Adrenal gland (tissue), 12 donors: Measurements from ENCODE around the gene PLA2G2C. TPM values are rescaled to one million over a fixed set of nuclear protein-coding genes. Genes with fewer than 3 reads are reported as not detected.
A peak's percentile ranks its signal among the peaks of the same experiment; 100 is the strongest.

Source experiments
- DNase-seq, 7 donors: peaks; one replicate each; pipeline ENCODE4 v3.0.0-alpha.2; 2019 to 2020
- H3K27ac ChIP-seq, 5 donors: fragments of 200-600 bp; sonication (generic) in 4 of 5; 1 replicate in 3 of 5; 2 replicates in 2 of 5; pipeline versions ENCODE4 v1.5.1 to v1.8.0; 2016 to 2020; ENCODE audit warnings: mild to moderate bottlenecking in 1 of 5
- H3K27me3 ChIP-seq: fragments of 200-600 bp; 2 replicates; pipeline ENCODE4 v1.8.0; 2021
- H3K36me3 ChIP-seq, 2 donors: fragments of 200-600 bp; replicated peaks in 1 of 2; 1 replicate in 1 of 2; 2 replicates in 1 of 2; pipeline versions ENCODE4 v1.5.1 to v1.8.0; 2018 to 2022
- H3K4me1 ChIP-seq, 2 donors: fragments of 200-600 bp; replicated peaks in 1 of 2; 1 replicate in 1 of 2; 2 replicates in 1 of 2; pipeline versions ENCODE4 v1.5.1 to v1.8.0; 2018 to 2021
- H3K4me3 ChIP-seq, 4 donors: fragments of 200-600 bp; sonication (generic) in 3 of 4; one replicate each; pipeline ENCODE4 v1.5.1; 2016 to 2018
- H3K9me3 ChIP-seq, 3 donors: fragments of 200-600 bp; sonication (generic) in 1 of 3; replicated peaks in 1 of 3; 1 replicate in 2 of 3; 2 replicates in 1 of 3; pipeline versions ENCODE4 v1.5.1 to v1.8.0; 2016 to 2021
- CTCF ChIP-seq, 6 experiments: fragments of 450-650 bp in 4 of 6; fragments of 200-600 bp in 2 of 6; sonication (generic) in 1 of 6; IDR thresholded peaks; 1 replicate in 5 of 6; 2 replicates in 1 of 6; pipeline versions ENCODE4 v1.5.1 to v1.8.0; 2016 to 2021; ENCODE audit warnings: antibody characterized with exemption in 6 of 6, mild to moderate bottlenecking in 2 of 6, moderate library complexity in 1 of 6
- POLR2A ChIP-seq, 2 donors: fragments of 450-650 bp; IDR thresholded peaks; one replicate each; pipeline ENCODE4 v1.6.1; 2017; ENCODE audit warnings: antibody characterized with exemption in 2 of 2, mild to moderate bottlenecking in 2 of 2, moderate library complexity in 1 of 2
- WGBS, 4 donors: extraction: QIAGEN DNeasy Blood & Tissue Kit in 2 of 4; methylation state at CpG; one replicate each; pipeline versions ENCODE4 v1.1.5 to v1.1.7; 2013 to 2017; 5-methylcytosine and 5-hydroxymethylcytosine counted together
- intact Hi-C, 2 donors: fragments of 100-400 bp; cut with DNase I; formaldehyde crosslinking; loops; one replicate each; pipeline versions ENCODE4 v1.14.1 to v1.15.0; 2022 to 2023
- polyA plus RNA-seq, 3 donors: library from polyadenylated mRNA; stranded (reverse); fragments of 200-250 nt in 2 of 3; fragments of 350-450 nt in 1 of 3; fragmentation: Illumina TruSeq in 1 of 3; extraction: RNeasy Lipid Tissue Mini Kit (QIAGEN cat#74804) in 1 of 3; gene quantifications; one replicate each; pipeline ENCODE4 v1.2.3, GENCODE V29; 2013 to 2014
- total RNA-seq, 9 donors: library from RNA; depleted of rRNA in 4 of 9; stranded (reverse); fragments of >200 nt in 4 of 9; fragments of 120-200 nt in 1 of 9; fragmentation: NEBNext Ultra II Directional in 1 of 9; extraction: Animal tissue kit (Norgen Biotek cat#: 25700) in 1 of 9; gene quantifications; one replicate each; pipeline versions ENCODE4 v1.1.0 to v1.2.4, GENCODE V29; 2013 to 2023
- donor health status: healthy with polysubstance abuse.
- donor health status: Bipolar disorder and iron deficiency.
- donor health status: DM: yes; HTN: yes; CAD: no.
- donor health status: DM: no; HTN: no; CAD: no.
- donor health status: DM: no; HTN: no; CAD: no.
- donor health status: DM: yes; HTN: yes; CAD: no.

Gene PLA2G2C
- total and polyA plus RNA-seq, 12 donors: 0.07 to 0.39 (median 0.12) TPM; not detected in 6

GRCh38 chr1:20216574-20216973 is 30.3 kb upstream of the PLA2G2C start:
- no peak overlapping the region for H3K4me3 ChIP-seq
- H3K36me3 ChIP-seq: no peaks in the 10 kb centered on the region
- H3K9me3 ChIP-seq: no peaks in the 10 kb centered on the region
- intact Hi-C loops: loop anchor here in 1 of 2 donors (5.0 to 10.0 kb wide), 3 partner anchors 158 to 276 kb away; no protein-coding TSS in a partner anchor
- TF ChIP-seq CTCF (IDR thresholded peaks at IDR 0.05) (peak; percentile 15 to 50 (median 40)), POLR2A (IDR thresholded peaks at IDR 0.05) (no peak)
- no peaks in the 10 kb centered on the region for H3K27me3 ChIP-seq
- H3K4me1 ChIP-seq: peaks cover 13 to 17% of the 10 kb centered on the region in 2 donors
- peak in 1 of 7 donors; percentile 20 for DNase-seq
- WGBS, 4 donors: 67 to 100% (median 91%) methylated on average over 1 of the region's 1 CpG
- no peak overlapping the region for H3K27ac ChIP-seq

- no peak for TF ChIP-seq CTCF (IDR thresholded peaks at IDR 0.05)
- TF ChIP-seq POLR2A (IDR thresholded peaks at IDR 0.05): no peak
- Histone ChIP-seq H3K4me3 (no peak overlapping the region), H3K27ac (no peak overlapping the region), H3K36me3 (no peaks in the 10 kb centered on the region), H3K9me3 (no peaks in the 10 kb centered on the region), H3K27me3 (no peaks in the 10 kb centered on the region), H3K4me1 (peaks cover 17 to 26% of the 10 kb centered on the region in 2 donors)
- no peak for DNase-seq
- intact Hi-C loops: loop anchor here in 1 of 2 donors (5.0 to 10.0 kb wide), 3 partner anchors 159 to 277 kb away; no protein-coding TSS in a partner anchor
- 78 to 87% (median 83%) methylated on average over 6 of the region's 6 CpGs for WGBS, 4 donors
Observed at GRCh38 chr1:20215716-20216115, 29.4 kb upstream of the PLA2G2C start.

- Histone ChIP-seq H3K27me3 (no peaks in the 10 kb centered on the region), H3K27ac (peak overlapping the region in 3 of 5 donors; percentile 83 to 93 (median 87)), H3K4me3 (no peak overlapping the region), H3K9me3 (no peaks in the 10 kb centered on the region), H3K4me1 (peaks cover 17 to 28% of the 10 kb centered on the region in 2 donors), H3K36me3 (no peaks in the 10 kb centered on the region)
- no peak for TF ChIP-seq POLR2A (IDR thresholded peaks at IDR 0.05)
- peak; percentile 57 to 87 (median 72) for TF ChIP-seq CTCF (IDR thresholded peaks at IDR 0.05)
- DNase-seq: peak; percentile 59 to 81 (median 74)
- 5 to 8% (median 5%) methylated on average over 20 to 21 of the region's 21 CpGs for WGBS, 4 donors
- intact Hi-C loops: loop anchor here (5.0 to 10.0 kb wide), 3 partner anchors 162 to 279 kb away; no protein-coding TSS in a partner anchor
Observed at GRCh38 chr1:20212685-20213331, 26.5 kb upstream of the PLA2G2C start.

GRCh38 chr1:20212085-20212684 is 25.9 kb upstream of the PLA2G2C start:
- intact Hi-C loops: loop anchor here (5.0 to 10.0 kb wide), 3 partner anchors 163 to 280 kb away; no protein-coding TSS in a partner anchor
- no peak for DNase-seq

More at GRCh38 chr1:20212085-20212684, 25.9 kb upstream of the PLA2G2C start:
- no peak overlapping the region for H3K4me3 ChIP-seq
- TF ChIP-seq CTCF (IDR thresholded peaks at IDR 0.05) (no peak), POLR2A (IDR thresholded peaks at IDR 0.05) (no peak)
- H3K4me1 ChIP-seq: peaks cover 17 to 28% of the 10 kb centered on the region in 2 donors
- H3K36me3 ChIP-seq: no peaks in the 10 kb centered on the region
- H3K27me3 ChIP-seq: no peaks in the 10 kb centered on the region
- 55 to 62% (median 57%) methylated on average over 11 of the region's 11 CpGs for WGBS, 4 donors
- no peaks in the 10 kb centered on the region for H3K9me3 ChIP-seq
- peak overlapping the region; percentile 45 to 93 (median 83) for H3K27ac ChIP-seq
